Measurements from ENCODE around the gene TBC1D9B.

DNA sequence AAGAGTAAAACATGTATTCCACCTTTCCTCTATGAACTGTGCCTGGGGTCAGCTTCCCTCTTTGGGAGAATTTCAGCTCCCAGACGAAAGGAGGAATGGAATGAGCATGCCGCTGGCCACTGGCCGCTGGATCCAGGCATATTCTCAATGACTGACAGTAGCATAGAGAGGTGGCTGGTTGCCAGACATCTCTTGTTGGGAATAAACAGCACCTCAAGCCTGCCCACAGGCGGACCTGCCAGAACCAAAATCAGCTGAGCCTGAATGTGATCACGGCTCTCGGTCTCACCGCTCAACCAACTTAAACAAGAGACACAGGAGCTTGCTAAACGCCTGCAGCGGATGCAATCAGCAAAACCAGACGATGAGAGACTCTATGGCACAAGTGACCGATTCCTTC lies 20.6 kb downstream of the TBC1D9B start:
- TF ChIP-seq, protein P1, sequence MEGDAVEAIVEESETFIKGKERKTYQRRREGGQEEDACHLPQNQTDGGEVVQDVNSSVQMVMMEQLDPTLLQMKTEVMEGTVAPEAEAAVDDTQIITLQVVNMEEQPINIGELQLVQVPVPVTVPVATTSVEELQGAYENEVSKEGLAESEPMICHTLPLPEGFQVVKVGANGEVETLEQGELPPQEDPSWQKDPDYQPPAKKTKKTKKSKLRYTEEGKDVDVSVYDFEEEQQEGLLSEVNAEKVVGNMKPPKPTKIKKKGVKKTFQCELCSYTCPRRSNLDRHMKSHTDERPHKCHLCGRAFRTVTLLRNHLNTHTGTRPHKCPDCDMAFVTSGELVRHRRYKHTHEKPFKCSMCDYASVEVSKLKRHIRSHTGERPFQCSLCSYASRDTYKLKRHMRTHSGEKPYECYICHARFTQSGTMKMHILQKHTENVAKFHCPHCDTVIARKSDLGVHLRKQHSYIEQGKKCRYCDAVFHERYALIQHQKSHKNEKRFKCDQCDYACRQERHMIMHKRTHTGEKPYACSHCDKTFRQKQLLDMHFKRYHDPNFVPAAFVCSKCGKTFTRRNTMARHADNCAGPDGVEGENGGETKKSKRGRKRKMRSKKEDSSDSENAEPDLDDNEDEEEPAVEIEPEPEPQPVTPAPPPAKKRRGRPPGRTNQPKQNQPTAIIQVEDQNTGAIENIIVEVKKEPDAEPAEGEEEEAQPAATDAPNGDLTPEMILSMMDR (IDR thresholded peaks at IDR 0.05), result no peak
- TF ChIP-seq HOXB13 (CRISPR knock-in tag; IDR thresholded peaks at IDR 0.05; ENCODE audit: low read depth), result no peak

Data from A549 (cell line).